Uterus (tissue), 4 donors: ENCODE measurements around the gene MAST2. TPM values are rescaled to one million over a fixed set of nuclear protein-coding genes. Genes with fewer than 3 reads are reported as not detected.
"Not testable (repeated sequence)": the region's sequence is repeated elsewhere in the genome, so short reads cannot be mapped to it uniquely, and the experiment has no call there.

Source experiments
- DNase-seq, 2 donors: peaks; one replicate each; pipeline ENCODE4 v3.0.0-alpha.2; 2019 to 2020
- H3K27ac ChIP-seq, 2 donors: fragments of 200-600 bp; sonication (generic); 1 replicate in 1 of 2; 2 replicates in 1 of 2; pipeline ENCODE4 v1.5.1; 2016 to 2018
- H3K27me3 ChIP-seq, 2 donors: fragments of 200-600 bp; sonication (generic); one replicate each; pipeline ENCODE4 v1.5.1; 2018 to 2019; ENCODE audit warnings: control low read depth in 1 of 2
- H3K36me3 ChIP-seq, 2 donors: fragments of 200-600 bp; sonication (generic); one replicate each; pipeline ENCODE4 v1.5.1; 2019; ENCODE audit warnings: control low read depth in 1 of 2
- H3K4me1 ChIP-seq, 2 donors: fragments of 200-600 bp; sonication (generic); one replicate each; pipeline ENCODE4 v1.5.1; 2018 to 2019; ENCODE audit warnings: control low read depth in 1 of 2
- H3K4me3 ChIP-seq, 2 donors: fragments of 200-600 bp; sonication (generic); 1 replicate in 1 of 2; 2 replicates in 1 of 2; pipeline ENCODE4 v1.5.1; 2018 to 2019; ENCODE audit warnings: mild to moderate bottlenecking in 1 of 2
- H3K9me3 ChIP-seq, 2 donors: fragments of 200-600 bp; sonication (generic); one replicate each; pipeline ENCODE4 v1.5.1; 2019; ENCODE audit warnings: control low read depth in 1 of 2
- CTCF ChIP-seq, 4 experiments: fragments of 200-600 bp in 2 of 4; fragments of 450-650 bp in 2 of 4; sonication (generic) in 2 of 4; IDR thresholded peaks; one replicate each; pipeline ENCODE4 v1.5.1; 2016 to 2019; ENCODE audit warnings: antibody characterized with exemption in 4 of 4, mild to moderate bottlenecking in 2 of 4, moderate library complexity in 1 of 4
- POLR2A ChIP-seq, 2 donors: fragments of 450-650 bp; IDR thresholded peaks; one replicate each; pipeline ENCODE4 v1.6.1; 2016; ENCODE audit warnings: antibody characterized with exemption in 2 of 2, mild to moderate bottlenecking in 1 of 2, moderate library complexity in 1 of 2
- intact Hi-C: fragments of 100-400 bp; cut with DNase I; formaldehyde crosslinking; loops from one replicate; pipeline ENCODE4 v1.15.1; 2023; ENCODE audit warnings: low total_unique reads
- total RNA-seq, 4 donors: library from RNA; depleted of rRNA in 3 of 4; stranded (reverse); fragments of >200 nt in 3 of 4; gene quantifications; one replicate each; pipeline versions ENCODE4 v1.1.0 to v1.2.4, GENCODE V29; 2014 to 2023
- donor health status: DM: yes; HTN: yes; CAD: no.

Gene MAST2
- total RNA-seq, 4 donors from 2014 or later = 12.8 to 52.1 (median 36.3) TPM

- H3K4me1 ChIP-seq = peaks cover 0 to 7% of the 10 kb centered on the region in 2 donors
- H3K27ac ChIP-seq = no peak overlapping the region
- H3K36me3 ChIP-seq = no peaks in the 10 kb centered on the region
- H3K4me3 ChIP-seq = no peak overlapping the region
- H3K9me3 ChIP-seq = no peaks in the 10 kb centered on the region
- no peak for DNase-seq
- H3K27me3 ChIP-seq = no peaks in the 10 kb centered on the region
- intact Hi-C loops = no loop called here
- TF ChIP-seq POLR2A (IDR thresholded peaks at IDR 0.05) (no peak), CTCF (IDR thresholded peaks at IDR 0.05) (no peak)
These were observed 154.3 kb downstream of the MAST2 start for GRCh38 chr1:45957684-45958083.

- Histone ChIP-seq H3K4me3 (no peak overlapping the region), H3K4me1 (peaks cover 0 to 7% of the 10 kb centered on the region in 2 donors), H3K36me3 (no peaks in the 10 kb centered on the region), H3K9me3 (no peaks in the 10 kb centered on the region), H3K27ac (no peak overlapping the region), H3K27me3 (no peaks in the 10 kb centered on the region)
- intact Hi-C loops = no loop called here
- TF ChIP-seq POLR2A (IDR thresholded peaks at IDR 0.05) (no peak), CTCF (IDR thresholded peaks at IDR 0.05) (no peak)
- no peak for DNase-seq
These were observed 154.9 kb downstream of the MAST2 start for GRCh38 chr1:45958317-45958716.

GRCh38 chr1:45960930-45961715 lies 157.7 kb downstream of the MAST2 start:
- Histone ChIP-seq H3K4me3 (no peak overlapping the region), H3K27me3 (no peaks in the 10 kb centered on the region), H3K4me1 (no peaks in the 10 kb centered on the region), H3K9me3 (no peaks in the 10 kb centered on the region), H3K36me3 (no peaks in the 10 kb centered on the region), H3K27ac (no peak overlapping the region)
- TF ChIP-seq CTCF (IDR thresholded peaks at IDR 0.05) = no peak
- no peak for TF ChIP-seq POLR2A (IDR thresholded peaks at IDR 0.05)
- intact Hi-C loops = no loop called here
- DNase-seq = no peak

- H3K27me3 ChIP-seq, H3K4me3 ChIP-seq, H3K27ac ChIP-seq, H3K9me3 ChIP-seq, H3K4me1 ChIP-seq, intact Hi-C loops, H3K36me3 ChIP-seq, DNase-seq: not testable (repeated sequence)
These were observed 158.5 kb downstream of the MAST2 start for GRCh38 chr1:45961936-45962335.

- Histone ChIP-seq H3K4me1 (no peaks in the 10 kb centered on the region), H3K27me3 (no peaks in the 10 kb centered on the region), H3K4me3 (no peak overlapping the region), H3K27ac (no peak overlapping the region), H3K36me3 (no peaks in the 10 kb centered on the region), H3K9me3 (no peaks in the 10 kb centered on the region)
- no peak for DNase-seq
- intact Hi-C loops = no loop called here
- TF ChIP-seq CTCF (IDR thresholded peaks at IDR 0.05) (no peak), POLR2A (IDR thresholded peaks at IDR 0.05) (no peak)
These were observed 165.7 kb downstream of the MAST2 start for GRCh38 chr1:45968941-45969666.
